ENCODE measurements around the gene ACYP1. TPM values are rescaled to one million over a fixed set of nuclear protein-coding genes. Genes with fewer than 3 reads are reported as not detected.
A peak's percentile ranks its signal among the peaks of the same experiment; 100 is the strongest.

ACYP1 gene
- total and polyA plus RNA-seq, 2 of the 13 experiments (the other 11 are each of a cell fraction or from before 2014, with no cell fraction given) = 9.7 to 22.4 TPM

DNA sequence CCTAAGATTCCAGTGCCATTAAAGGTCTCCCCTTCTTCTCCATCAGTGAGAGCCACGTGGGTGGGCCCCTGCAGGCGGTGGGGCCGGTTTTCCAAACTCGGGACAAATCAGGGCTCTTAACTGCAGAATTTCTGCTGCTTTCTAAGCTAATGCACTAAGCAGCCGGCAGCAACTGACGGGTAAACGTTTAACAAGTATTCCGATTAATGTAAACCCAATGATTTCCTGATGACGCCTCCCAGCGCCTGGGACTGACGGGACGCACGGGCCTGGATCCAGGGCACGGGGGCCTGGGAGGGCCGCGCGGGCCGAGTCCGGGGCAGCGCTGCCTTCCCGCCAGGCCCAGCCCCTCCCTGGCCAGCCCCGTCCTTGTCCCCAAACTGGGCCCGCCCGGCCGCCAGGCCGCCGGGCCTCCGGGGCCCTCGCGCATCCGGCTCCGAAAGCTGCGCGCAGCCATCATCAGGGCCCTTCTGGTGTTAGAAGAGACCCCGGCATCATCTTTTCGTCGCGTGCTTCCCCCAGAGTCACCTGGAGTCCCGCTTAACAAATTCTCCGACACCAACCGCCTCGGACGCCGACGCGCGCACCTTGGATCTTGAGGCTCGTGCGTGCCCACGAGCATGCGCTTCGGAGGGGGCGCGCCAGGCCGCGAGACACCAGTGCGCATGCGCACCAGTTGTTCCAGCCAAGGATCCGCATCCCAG lies 12.8 kb downstream of the ACYP1 start, which contains the start of gene MLH3 (continued):
- TF ChIP-seq ZNF639 (CRISPR knock-in tag; conservative IDR thresholded peaks at IDR 0.05) (no peak), BHLHE40 (IDR thresholded peaks at IDR 0.05; ENCODE audit: low read length) (peak; percentile 26; the same call in 1 of the 2 replicates), CAMTA2 (CRISPR knock-in tag; IDR thresholded peaks at IDR 0.05; ENCODE audit: borderline replicate concordance) (no peak), SKIL (CRISPR knock-in tag; IDR thresholded peaks at IDR 0.05; ENCODE audit: borderline replicate concordance) (no peak), TAF15 (IDR thresholded peaks at IDR 0.05; ENCODE audit: low read depth, low read length, poor library complexity, severe bottlenecking) (no peak), RBFOX2 (IDR thresholded peaks at IDR 0.05; ENCODE audit: low read depth, low read length) (peak; percentile 90), NFIC (IDR thresholded peaks at IDR 0.05; ENCODE audit: low read length) (no peak), RORA (CRISPR knock-in tag; IDR thresholded peaks at IDR 0.05) (no peak), RAD51 (IDR thresholded peaks at IDR 0.05; ENCODE audit: borderline replicate concordance) (no peak), MYNN (CRISPR knock-in tag; IDR thresholded peaks at IDR 0.05; ENCODE audit: low read depth) (no peak), RFX3 (CRISPR knock-in tag; IDR thresholded peaks at IDR 0.05) (no peak), DDIT3 (CRISPR knock-in tag; IDR thresholded peaks at IDR 0.05) (no peak), PAF1 (CRISPR knock-in tag; IDR thresholded peaks at IDR 0.05) (no peak), SP1 (IDR thresholded peaks at IDR 0.05) (no peak), SP1 (CRISPR knock-in tag; IDR thresholded peaks at IDR 0.05) (no peak), ZBTB7A (CRISPR knock-in tag; IDR thresholded peaks at IDR 0.05) (no peak), ZNF570 (CRISPR knock-in tag; IDR thresholded peaks at IDR 0.05; ENCODE audit: borderline replicate concordance) (no peak), PBX3 (CRISPR knock-in tag; IDR thresholded peaks at IDR 0.05; ENCODE audit: borderline replicate concordance) (peak; percentile 67; the same call in 1 of the 2 replicates), ZNF234 (CRISPR knock-in tag; conservative IDR thresholded peaks at IDR 0.05) (no peak), ZNF556 (CRISPR knock-in tag; IDR thresholded peaks at IDR 0.05; ENCODE audit: borderline replicate concordance) (no peak), SMARCE1 (IDR thresholded peaks at IDR 0.05; ENCODE audit: borderline replicate concordance) (no peak)
- TF ChIP-seq, protein P1, sequence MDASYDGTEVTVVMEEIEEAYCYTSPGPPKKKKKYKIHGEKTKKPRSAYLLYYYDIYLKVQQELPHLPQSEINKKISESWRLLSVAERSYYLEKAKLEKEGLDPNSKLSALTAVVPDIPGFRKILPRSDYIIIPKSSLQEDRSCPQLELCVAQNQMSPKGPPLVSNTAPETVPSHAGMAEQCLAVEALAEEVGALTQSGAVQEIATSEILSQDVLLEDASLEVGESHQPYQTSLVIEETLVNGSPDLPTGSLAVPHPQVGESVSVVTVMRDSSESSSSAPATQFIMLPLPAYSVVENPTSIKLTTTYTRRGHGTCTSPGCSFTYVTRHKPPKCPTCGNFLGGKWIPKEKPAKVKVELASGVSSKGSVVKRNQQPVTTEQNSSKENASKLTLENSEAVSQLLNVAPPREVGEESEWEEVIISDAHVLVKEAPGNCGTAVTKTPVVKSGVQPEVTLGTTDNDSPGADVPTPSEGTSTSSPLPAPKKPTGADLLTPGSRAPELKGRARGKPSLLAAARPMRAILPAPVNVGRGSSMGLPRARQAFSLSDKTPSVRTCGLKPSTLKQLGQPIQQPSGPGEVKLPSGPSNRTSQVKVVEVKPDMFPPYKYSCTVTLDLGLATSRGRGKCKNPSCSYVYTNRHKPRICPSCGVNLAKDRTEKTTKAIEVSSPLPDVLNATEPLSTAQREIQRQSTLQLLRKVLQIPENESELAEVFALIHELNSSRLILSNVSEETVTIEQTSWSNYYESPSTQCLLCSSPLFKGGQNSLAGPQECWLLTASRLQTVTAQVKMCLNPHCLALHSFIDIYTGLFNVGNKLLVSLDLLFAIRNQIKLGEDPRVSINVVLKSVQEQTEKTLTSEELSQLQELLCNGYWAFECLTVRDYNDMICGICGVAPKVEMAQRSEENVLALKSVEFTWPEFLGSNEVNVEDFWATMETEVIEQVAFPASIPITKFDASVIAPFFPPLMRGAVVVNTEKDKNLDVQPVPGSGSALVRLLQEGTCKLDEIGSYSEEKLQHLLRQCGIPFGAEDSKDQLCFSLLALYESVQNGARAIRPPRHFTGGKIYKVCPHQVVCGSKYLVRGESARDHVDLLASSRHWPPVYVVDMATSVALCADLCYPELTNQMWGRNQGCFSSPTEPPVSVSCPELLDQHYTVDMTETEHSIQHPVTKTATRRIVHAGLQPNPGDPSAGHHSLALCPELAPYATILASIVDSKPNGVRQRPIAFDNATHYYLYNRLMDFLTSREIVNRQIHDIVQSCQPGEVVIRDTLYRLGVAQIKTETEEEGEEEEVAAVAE (CRISPR knock-in tag; IDR thresholded peaks at IDR 0.05; ENCODE audit: borderline replicate concordance) = no peak; the same call in 1 of the 2 replicates

Measured in HepG2 (cell line).